Measurements from ENCODE around the gene RESF1.
"Not testable (repeated sequence)": the region's sequence is repeated elsewhere in the genome, so short reads cannot be mapped to it uniquely, and the experiment has no call there.

RESF1 gene, protein sequence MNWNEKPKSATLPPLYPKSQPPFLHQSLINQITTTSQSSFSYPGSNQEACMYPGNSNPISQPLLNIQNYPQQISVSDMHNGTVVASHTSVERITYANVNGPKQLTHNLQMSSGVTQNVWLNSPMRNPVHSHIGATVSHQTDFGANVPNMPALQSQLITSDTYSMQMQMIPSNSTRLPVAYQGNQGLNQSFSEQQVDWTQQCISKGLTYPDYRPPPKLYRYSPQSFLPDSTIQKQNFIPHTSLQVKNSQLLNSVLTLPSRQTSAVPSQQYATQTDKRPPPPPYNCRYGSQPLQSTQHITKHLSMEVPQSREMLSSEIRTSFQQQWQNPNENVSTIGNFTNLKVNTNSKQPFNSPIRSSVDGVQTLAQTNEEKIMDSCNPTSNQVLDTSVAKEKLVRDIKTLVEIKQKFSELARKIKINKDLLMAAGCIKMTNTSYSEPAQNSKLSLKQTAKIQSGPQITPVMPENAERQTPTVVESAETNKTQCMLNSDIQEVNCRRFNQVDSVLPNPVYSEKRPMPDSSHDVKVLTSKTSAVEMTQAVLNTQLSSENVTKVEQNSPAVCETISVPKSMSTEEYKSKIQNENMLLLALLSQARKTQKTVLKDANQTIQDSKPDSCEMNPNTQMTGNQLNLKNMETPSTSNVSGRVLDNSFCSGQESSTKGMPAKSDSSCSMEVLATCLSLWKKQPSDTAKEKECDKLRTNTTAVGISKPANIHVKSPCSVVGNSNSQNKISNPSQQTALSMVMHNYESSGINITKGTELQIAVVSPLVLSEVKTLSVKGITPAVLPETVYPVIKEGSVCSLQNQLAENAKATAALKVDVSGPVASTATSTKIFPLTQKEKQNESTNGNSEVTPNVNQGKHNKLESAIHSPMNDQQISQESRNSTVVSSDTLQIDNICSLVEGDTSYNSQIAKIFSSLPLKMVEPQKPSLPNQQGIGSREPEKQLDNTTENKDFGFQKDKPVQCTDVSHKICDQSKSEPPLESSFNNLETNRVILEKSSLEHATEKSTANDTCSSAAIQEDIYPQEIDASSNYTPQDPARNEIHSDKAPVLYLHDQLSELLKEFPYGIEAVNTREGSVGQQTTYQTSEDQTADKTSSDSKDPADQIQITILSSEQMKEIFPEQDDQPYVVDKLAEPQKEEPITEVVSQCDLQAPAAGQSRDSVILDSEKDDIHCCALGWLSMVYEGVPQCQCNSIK (N-terminal part only)

DNA sequence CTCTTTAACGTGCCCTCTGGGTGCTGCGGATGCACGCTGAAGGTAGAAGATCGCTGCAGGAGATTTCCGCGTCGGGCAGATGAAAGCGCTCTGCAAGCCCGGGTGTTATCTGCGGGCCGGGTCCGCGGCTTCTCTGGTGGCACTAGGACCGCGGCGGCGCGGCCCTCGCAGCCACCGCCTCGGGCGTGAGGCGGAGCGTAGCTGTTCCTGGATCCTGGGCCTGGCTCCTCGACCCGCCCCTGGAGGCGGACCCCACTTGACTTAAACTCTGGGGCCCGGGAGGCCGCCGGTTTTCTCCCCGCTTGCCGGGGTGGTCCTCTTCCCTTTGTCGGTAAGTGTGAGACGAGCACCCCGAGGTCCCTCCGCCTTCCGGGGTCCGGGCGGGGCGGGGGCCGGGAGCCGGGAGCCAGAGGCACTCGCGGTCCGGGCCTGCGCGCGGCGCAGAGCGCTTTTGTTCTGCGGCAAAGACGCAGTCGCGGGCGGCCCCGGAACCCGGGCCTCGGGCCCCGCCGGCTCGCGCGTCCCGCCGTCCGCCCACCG is at the start of gene RESF1:
TSS of gene RESF1 (plus strand) at position 255 of the 540 bp plus-strand sequence. CDS start 21,541 bp downstream, outside the sequence.
- peak; percentile 72 for DNase-seq (ENCODE audit: low read depth)

DNA sequence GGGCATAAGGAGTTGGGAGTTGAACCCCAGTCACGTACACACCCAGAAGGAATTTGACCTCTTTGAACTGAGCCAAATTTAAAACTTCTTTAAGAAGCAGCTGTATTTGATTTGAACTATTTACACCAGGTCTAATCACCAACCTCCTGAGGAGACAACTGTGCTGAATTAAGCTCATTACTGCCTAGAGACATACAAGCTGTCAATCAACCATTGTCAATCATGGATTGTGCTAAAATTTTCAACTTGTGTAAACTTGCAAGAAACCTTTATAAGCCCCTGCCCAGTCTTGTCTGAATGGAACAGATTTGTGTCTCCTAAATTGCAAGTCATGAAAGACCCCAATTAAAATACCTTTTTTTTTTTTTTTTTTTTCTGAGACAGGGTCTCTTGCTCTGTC is 44.3 kb upstream of the RESF1 start:
- DNase-seq (ENCODE audit: low read depth) = no peak

- no peak for DNase-seq (ENCODE audit: low read depth)
Measured at GRCh38 chr12:31915446-31915845, 43.8 kb upstream of the RESF1 start.

GRCh38 chr12:31922341-31923062 is 36.7 kb upstream of the RESF1 start:
- no peak for DNase-seq (ENCODE audit: low read depth)

GRCh38 chr12:31923063-31923412 is 36.2 kb upstream of the RESF1 start:
- no peak for DNase-seq (ENCODE audit: low read depth)

DNA sequence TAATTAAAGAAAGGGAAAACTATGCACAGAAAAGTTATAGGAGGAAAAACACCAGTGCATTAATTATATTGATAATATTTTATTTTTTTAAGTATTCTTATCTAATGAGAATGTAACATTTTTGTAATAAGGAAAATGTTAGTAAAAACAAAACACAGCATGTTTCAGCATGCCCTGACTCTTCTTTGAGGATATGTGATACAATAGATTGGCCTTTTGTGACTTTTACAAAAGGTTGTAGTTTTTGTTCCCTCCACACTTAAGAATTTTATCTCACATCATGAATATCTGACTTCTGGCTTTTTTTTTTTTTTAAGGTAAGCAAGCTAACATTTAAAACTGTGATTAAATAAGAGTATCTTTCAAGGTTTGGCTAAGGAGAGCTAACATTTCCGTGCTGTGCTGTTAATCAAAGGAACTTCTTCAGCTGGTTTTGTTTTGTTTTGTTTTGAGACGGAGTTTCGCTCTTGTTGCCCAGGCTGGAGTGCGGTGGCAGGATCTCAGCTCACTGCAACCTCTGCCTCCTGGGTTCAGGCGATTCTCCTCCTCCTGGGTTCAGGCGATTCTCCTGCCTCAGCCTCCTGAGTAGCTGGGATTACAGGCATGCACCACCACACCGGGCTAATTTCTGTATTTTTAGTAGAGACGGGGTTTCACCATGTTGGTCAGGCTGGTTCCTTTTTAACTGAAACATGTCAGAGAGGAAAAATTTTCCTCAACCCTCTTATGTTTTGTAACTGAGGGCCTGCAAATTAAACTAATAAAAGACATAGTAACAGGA is 30.8 kb upstream of the RESF1 start:
- DNase-seq (ENCODE audit: low read depth) = no peak

DNA sequence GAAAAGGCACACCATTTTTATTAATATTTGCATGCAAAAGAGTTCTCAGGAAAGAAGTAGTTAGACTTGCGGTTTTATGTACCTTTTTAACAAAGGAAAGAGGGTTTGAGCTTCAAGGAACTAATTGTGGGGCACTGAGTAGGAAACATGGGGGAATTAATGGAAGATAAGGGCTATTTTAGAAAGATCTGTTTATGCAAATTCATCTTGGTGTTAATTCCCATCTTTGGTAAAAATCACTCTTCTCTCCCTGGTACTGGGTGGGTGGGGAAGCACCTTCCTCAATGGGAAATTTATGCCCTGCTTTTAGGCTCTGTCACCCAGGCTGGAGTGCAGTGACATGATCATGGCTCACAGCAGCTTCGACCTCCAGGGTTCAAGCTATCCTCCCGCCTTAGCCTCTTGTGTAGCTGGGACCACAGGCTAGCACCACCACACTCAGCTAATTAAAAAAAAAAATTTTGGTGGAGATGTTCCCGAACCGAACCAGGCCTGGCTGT is 30.1 kb upstream of the RESF1 start:
- DNase-seq (ENCODE audit: low read depth) = no peak

GRCh38 chr12:31931796-31932715 is 27.2 kb upstream of the RESF1 start:
- peak; percentile 9 for DNase-seq (ENCODE audit: low read depth)

DNA sequence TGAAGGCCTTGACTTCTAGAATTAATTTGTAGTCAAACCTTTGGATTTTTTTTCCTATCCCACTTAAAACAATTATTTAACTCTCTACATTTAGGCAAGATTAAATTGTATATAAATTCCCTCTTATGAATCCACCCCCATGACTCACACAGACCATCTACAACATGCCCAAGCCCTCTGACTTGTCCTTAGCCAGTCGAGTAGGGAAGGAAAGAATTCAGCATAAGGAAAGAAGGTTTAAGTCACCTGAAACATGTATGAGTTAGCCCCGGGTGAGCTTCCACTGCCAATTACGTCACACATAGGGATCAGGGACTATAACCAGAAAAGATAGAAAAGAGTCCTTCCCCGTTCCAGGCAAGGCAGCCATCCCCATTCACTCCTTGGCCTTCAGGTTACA is 14.9 kb upstream of the RESF1 start:
- DNase-seq (ENCODE audit: low read depth) = no peak

GRCh38 chr12:31947971-31948370 is 11.2 kb upstream of the RESF1 start:
- no peak for DNase-seq (ENCODE audit: low read depth)

- DNase-seq (ENCODE audit: low read depth) = not testable (repeated sequence)
Measured at GRCh38 chr12:31948697-31949359, 10.4 kb upstream of the RESF1 start.

DNA sequence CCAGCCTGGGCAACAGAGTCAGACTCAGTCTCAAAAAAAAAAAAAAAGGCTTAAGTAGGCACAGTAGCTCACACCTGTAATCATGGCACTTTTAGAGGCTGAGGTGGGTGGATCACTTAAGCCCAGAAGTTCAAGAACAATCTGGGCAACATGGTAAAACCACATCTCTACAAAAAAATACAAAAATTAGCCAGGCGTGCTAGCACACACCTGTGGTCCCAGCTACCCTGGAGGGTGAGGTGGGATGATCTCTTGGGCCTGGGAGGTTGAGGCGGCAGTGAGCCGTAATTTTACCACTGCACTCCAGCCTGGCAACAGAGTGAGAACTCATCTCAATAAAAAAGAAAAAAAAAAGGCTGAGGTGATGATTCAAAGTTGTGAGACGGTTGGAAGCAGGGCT is 9.1 kb upstream of the RESF1 start:
- DNase-seq (ENCODE audit: low read depth) = no peak

- DNase-seq (ENCODE audit: low read depth) = no peak
Measured at GRCh38 chr12:31950492-31950891, 8.7 kb upstream of the RESF1 start.

DNA sequence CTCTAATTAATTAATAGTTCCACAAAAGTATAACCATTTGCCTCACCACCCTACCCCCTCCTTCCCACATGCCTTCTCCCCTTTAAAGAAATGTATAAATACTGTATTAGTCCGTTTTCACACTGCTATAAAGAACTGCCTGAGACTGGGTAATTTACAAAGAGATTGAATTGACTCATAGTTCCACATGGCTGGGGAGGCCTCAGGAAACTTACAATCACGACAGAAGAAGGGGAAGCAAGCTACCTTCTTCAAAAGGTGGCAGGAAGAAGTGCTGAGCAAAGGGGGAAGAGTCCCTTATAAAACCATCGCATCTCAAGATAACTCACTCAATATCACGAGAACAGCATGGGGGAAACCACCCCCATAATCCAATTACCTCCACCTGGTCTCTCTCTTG is 8.2 kb upstream of the RESF1 start:
- DNase-seq (ENCODE audit: low read depth) = no peak

GRCh38 chr12:31951939-31952338 is 7.3 kb upstream of the RESF1 start:
- DNase-seq (ENCODE audit: low read depth) = no peak

- DNase-seq (ENCODE audit: low read depth) = no peak
Measured at GRCh38 chr12:31952418-31952817, 6.8 kb upstream of the RESF1 start.

DNA sequence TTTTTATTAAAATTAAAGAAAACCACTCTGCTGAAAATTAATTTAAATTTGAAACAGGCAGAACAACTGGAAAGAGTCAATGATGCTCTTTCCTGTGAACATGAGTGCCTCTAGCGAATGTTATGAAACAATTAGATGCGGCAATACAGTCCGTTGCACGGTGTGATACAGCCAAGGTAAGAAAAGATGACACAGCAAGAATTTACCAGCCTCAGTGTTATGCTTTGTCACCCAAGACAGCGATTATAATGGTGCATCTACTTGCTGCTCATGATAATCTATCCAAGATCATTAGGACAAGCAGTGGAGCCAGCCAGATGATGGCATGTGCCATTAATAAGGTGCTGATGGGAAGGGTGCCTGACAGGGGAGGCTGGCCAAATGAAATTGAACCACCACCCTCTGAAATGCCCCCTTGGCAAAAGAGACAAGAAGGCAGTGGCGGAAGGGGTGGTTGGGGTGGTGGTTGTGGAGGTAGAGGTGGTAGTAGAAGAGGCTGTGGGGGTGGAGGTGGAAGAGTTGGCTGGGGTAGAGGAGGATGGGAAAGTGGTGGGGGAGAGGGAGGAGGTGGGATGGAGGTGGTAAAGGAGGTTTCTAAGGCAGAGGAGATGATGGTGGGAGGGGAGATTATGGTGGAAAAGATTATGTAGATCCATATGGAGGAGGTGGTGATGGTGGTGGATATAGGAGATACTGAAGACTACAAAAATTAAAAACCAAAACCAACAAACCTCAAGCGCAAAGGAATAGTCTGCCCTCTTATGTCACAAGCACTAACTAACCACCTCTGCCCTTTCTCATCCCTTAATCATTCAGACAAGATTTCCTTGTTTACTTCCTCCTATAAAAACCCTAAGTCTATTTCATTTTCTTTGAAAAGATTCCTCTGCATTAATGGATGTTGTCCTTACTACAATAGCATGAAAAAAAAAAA is 4.0 kb upstream of the RESF1 start:
- DNase-seq (ENCODE audit: low read depth) = no peak
